ENCODE results near the gene AHSG.

AHSG gene

GRCh38 chr3:186599785-186600166 lies 13.1 kb upstream of the AHSG start:
- no peak overlapping the region for H3K27ac Mint-ChIP-seq
- no peaks in the 10 kb centered on the region for H3K4me1 Mint-ChIP-seq
- no peaks in the 10 kb centered on the region for H3K36me3 Mint-ChIP-seq
- no peak overlapping the region for H3K4me3 Mint-ChIP-seq
- peaks cover 14 to 20% of the 10 kb centered on the region in 2 donors for H3K27me3 Mint-ChIP-seq
- H3K9me3 Mint-ChIP-seq, result no peaks in the 10 kb centered on the region
- DNase-seq (no peak), ATAC-seq (replicated peaks) (no peak)

GRCh38 chr3:186600896-186601295 lies 12.0 kb upstream of the AHSG start:
- Mint-ChIP-seq H3K27me3 (peaks cover 15 to 23% of the 10 kb centered on the region in 2 donors), H3K4me3 (no peak overlapping the region), H3K9me3 (no peaks in the 10 kb centered on the region), H3K4me1 (no peaks in the 10 kb centered on the region), H3K27ac (no peak overlapping the region), H3K36me3 (no peaks in the 10 kb centered on the region)
- DNase-seq (no peak), ATAC-seq (replicated peaks) (no peak)

- ATAC-seq (replicated peaks), result no peak
- H3K27ac Mint-ChIP-seq, result no peak overlapping the region
- no peaks in the 10 kb centered on the region for H3K36me3 Mint-ChIP-seq
- no peaks in the 10 kb centered on the region for H3K4me1 Mint-ChIP-seq
- no peaks in the 10 kb centered on the region for H3K9me3 Mint-ChIP-seq
- DNase-seq, result no peak
- H3K4me3 Mint-ChIP-seq, result no peak overlapping the region
- H3K27me3 Mint-ChIP-seq, result peaks cover 11 to 12% of the 10 kb centered on the region in 2 donors
Observed at GRCh38 chr3:186603159-186603558, 9.7 kb upstream of the AHSG start.

GRCh38 chr3:186605078-186605477 lies 7.8 kb upstream of the AHSG start:
- no peaks in the 10 kb centered on the region for H3K9me3 Mint-ChIP-seq
- H3K27me3 Mint-ChIP-seq, result peaks cover 7 to 12% of the 10 kb centered on the region in 2 donors
- no peaks in the 10 kb centered on the region for H3K36me3 Mint-ChIP-seq
- H3K4me1 Mint-ChIP-seq, result no peaks in the 10 kb centered on the region
- no peak overlapping the region for H3K4me3 Mint-ChIP-seq
- DNase-seq (no peak), ATAC-seq (replicated peaks) (no peak)
- no peak overlapping the region for H3K27ac Mint-ChIP-seq

GRCh38 chr3:186605561-186606545 lies 7.0 kb upstream of the AHSG start:
- H3K9me3 Mint-ChIP-seq, result no peaks in the 10 kb centered on the region
- no peaks in the 10 kb centered on the region for H3K36me3 Mint-ChIP-seq
- DNase-seq (no peak), ATAC-seq (replicated peaks) (no peak)
- H3K4me1 Mint-ChIP-seq, result no peaks in the 10 kb centered on the region
- H3K4me3 Mint-ChIP-seq, result no peak overlapping the region
- no peak overlapping the region for H3K27ac Mint-ChIP-seq
- H3K27me3 Mint-ChIP-seq, result peaks cover 7 to 12% of the 10 kb centered on the region in 2 donors

GRCh38 chr3:186608624-186609215 lies 4.1 kb upstream of the AHSG start:
- DNase-seq (no peak), ATAC-seq (replicated peaks) (no peak)
- no peak overlapping the region for H3K4me3 Mint-ChIP-seq
- peaks cover 26 to 32% of the 10 kb centered on the region in 2 donors for H3K27me3 Mint-ChIP-seq
- H3K4me1 Mint-ChIP-seq, result no peaks in the 10 kb centered on the region
- no peaks in the 10 kb centered on the region for H3K9me3 Mint-ChIP-seq
- H3K36me3 Mint-ChIP-seq, result no peaks in the 10 kb centered on the region
- H3K27ac Mint-ChIP-seq, result no peak overlapping the region

GRCh38 chr3:186609247-186609868 lies 3.5 kb upstream of the AHSG start:
- Mint-ChIP-seq H3K9me3 (no peaks in the 10 kb centered on the region), H3K36me3 (no peaks in the 10 kb centered on the region), H3K27me3 (peaks cover 22 to 30% of the 10 kb centered on the region in 2 donors), H3K4me1 (peaks cover 1 to 3% of the 10 kb centered on the region in 2 donors), H3K4me3 (no peak overlapping the region), H3K27ac (no peak overlapping the region)
- ATAC-seq (replicated peaks), result no peak
- DNase-seq, result no peak

GRCh38 chr3:186612065-186612464 lies 795 bp upstream of the AHSG start:
- peaks cover 0 to 1% of the 10 kb centered on the region in 2 donors for H3K36me3 Mint-ChIP-seq

GRCh38 chr3:186613637-186614265 lies 891 bp downstream of the AHSG start:
- no peaks in the 10 kb centered on the region for H3K9me3 Mint-ChIP-seq
- H3K36me3 Mint-ChIP-seq, result peaks cover 0 to 1% of the 10 kb centered on the region in 2 donors
- H3K4me3 Mint-ChIP-seq, result no peak overlapping the region
- no peak overlapping the region for H3K27ac Mint-ChIP-seq
- DNase-seq, result no peak
- ATAC-seq (replicated peaks), result no peak
- peaks cover 13 to 21% of the 10 kb centered on the region in 2 donors for H3K4me1 Mint-ChIP-seq
- peaks cover 42 to 51% of the 10 kb centered on the region in 2 donors for H3K27me3 Mint-ChIP-seq

More at GRCh38 chr3:186612065-186612464, 795 bp upstream of the AHSG start:
- ATAC-seq (replicated peaks), result no peak
- DNase-seq, result no peak
- H3K27me3 Mint-ChIP-seq, result peaks cover 26 to 35% of the 10 kb centered on the region in 2 donors
- H3K27ac Mint-ChIP-seq, result peak overlapping the region; percentile 44
- H3K4me3 Mint-ChIP-seq, result no peak overlapping the region
- peaks cover 11 to 17% of the 10 kb centered on the region in 2 donors for H3K4me1 Mint-ChIP-seq
- no peaks in the 10 kb centered on the region for H3K9me3 Mint-ChIP-seq

- ATAC-seq (replicated peaks) (no peak), DNase-seq (no peak)
- Mint-ChIP-seq H3K27ac (no peak overlapping the region), H3K4me3 (peak overlapping the region; percentile 3 to 7), H3K27me3 (peaks cover 42 to 51% of the 10 kb centered on the region in 2 donors), H3K4me1 (peaks cover 13 to 21% of the 10 kb centered on the region in 2 donors), H3K36me3 (peaks cover 0 to 1% of the 10 kb centered on the region in 2 donors), H3K9me3 (no peaks in the 10 kb centered on the region)
Observed at GRCh38 chr3:186614266-186614596, 1.4 kb downstream of the AHSG start.

GRCh38 chr3:186614597-186615483 lies 2.0 kb downstream of the AHSG start:
- ATAC-seq (replicated peaks) (peak; percentile 54 to 61), DNase-seq (peak; percentile 60)
- H3K27me3 Mint-ChIP-seq, result peaks cover 42 to 51% of the 10 kb centered on the region in 2 donors
- no peak overlapping the region for H3K27ac Mint-ChIP-seq
- peak overlapping the region; percentile 3 to 7 for H3K4me3 Mint-ChIP-seq
- H3K36me3 Mint-ChIP-seq, result peaks cover 0 to 1% of the 10 kb centered on the region in 2 donors
- peaks cover 13 to 21% of the 10 kb centered on the region in 2 donors for H3K4me1 Mint-ChIP-seq
- H3K9me3 Mint-ChIP-seq, result no peaks in the 10 kb centered on the region

GRCh38 chr3:186616299-186616617 lies 3.4 kb downstream of the AHSG start:
- Mint-ChIP-seq H3K9me3 (no peaks in the 10 kb centered on the region), H3K27ac (no peak overlapping the region), H3K4me3 (no peak overlapping the region), H3K4me1 (peaks cover 13 to 21% of the 10 kb centered on the region in 2 donors), H3K36me3 (peaks cover 0 to 1% of the 10 kb centered on the region in 2 donors), H3K27me3 (peaks cover 51 to 59% of the 10 kb centered on the region in 2 donors)
- DNase-seq (no peak), ATAC-seq (replicated peaks) (no peak)

Data from stimulated activated naive B cell treated with anti-CD40 and anti-IgM and Interleukin-4, amounts not matched to agents 10 μg/mL and 1 μg/mL and 100 μg/mL, for 72 hours (primary cell).